Hematopoietic multipotent progenitor cell treated with erythropoietin and hydrocortisone succinate and interleukin-3 and kit ligand, for 17 days (in vitro differentiated cells): ENCODE measurements around the gene DEPDC5.

Experiments
- DNase-seq: peaks from one replicate; pipeline ENCODE4 v3.0.0-alpha.2; 2015; ENCODE audit warnings: low spot score

Gene DEPDC5

GRCh38 chr22:31950226-31950625 lies 196.4 kb downstream of the DEPDC5 start:
- DNase-seq, result no peak

GRCh38 chr22:31951194-31952093 lies 197.6 kb downstream of the DEPDC5 start:
- DNase-seq, result no peak

GRCh38 chr22:31952094-31952401 lies 198.2 kb downstream of the DEPDC5 start:
- DNase-seq, result peak; percentile 34

- DNase-seq, result peak; percentile 73
These were observed 198.7 kb downstream of the DEPDC5 start for GRCh38 chr22:31952472-31952871.

- no peak for DNase-seq
These were observed 199.4 kb downstream of the DEPDC5 start for GRCh38 chr22:31953261-31953660.

GRCh38 chr22:31954535-31955523 lies 201.0 kb downstream of the DEPDC5 start:
- DNase-seq, result no peak

- no peak for DNase-seq
These were observed 202.5 kb downstream of the DEPDC5 start for GRCh38 chr22:31956360-31956759.
